A673 (cell line): ENCODE data around the gene TFDP1.

Experiments used
- EZH2 ChIP-seq: fragments of 200-600 bp; sonication (generic); IDR thresholded peaks from 2 replicates; pipeline ENCODE4 v1.6.1; 2017; ENCODE audit warnings: borderline replicate concordance, low read depth, mild to moderate bottlenecking, mixed read lengths, antibody characterized with exemption, low read length; ENCODE audit not compliant: poor library complexity, severe bottlenecking
- TF ChIP-seq, protein P1 (sequence below): fragments of 300-800, 200-600 bp; sonication (generic); conservative IDR thresholded peaks from 2 replicates; pipeline ENCODE4 v1.5.1; 2017; ENCODE audit warnings: low read depth, mild to moderate bottlenecking, antibody characterized with exemption, low read length, moderate library complexity, mixed read lengths

DNA sequence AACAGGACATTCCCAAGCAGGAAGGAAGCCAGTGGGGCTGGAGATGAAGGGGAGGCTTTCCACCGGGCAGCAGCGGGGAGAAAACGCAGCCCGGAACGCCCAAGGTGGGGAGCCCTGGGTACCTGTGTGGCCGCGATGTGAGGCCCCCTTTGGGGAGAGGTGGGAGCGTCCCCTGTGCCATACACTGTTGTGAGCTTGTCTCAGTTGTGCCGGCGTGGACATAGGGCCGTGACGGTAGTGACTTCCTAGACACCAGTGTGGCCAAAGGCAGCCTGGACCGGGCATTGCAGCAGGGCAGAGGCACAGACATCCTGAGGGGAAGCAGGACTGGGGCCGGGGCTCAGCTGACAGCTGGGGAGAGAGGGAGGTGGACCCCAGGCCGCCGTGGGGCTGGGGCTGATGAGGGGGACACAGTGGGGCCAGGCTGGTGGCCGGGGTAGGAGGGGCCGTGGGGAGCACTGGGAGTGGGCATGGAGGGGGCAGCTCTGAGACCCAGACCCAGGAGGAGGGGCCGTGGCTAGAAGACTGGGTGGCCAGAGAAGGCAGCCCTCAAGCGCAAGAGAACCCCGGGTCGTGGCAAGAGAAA lies 38.5 kb upstream of the TFDP1 start:
- TF ChIP-seq, protein P1, sequence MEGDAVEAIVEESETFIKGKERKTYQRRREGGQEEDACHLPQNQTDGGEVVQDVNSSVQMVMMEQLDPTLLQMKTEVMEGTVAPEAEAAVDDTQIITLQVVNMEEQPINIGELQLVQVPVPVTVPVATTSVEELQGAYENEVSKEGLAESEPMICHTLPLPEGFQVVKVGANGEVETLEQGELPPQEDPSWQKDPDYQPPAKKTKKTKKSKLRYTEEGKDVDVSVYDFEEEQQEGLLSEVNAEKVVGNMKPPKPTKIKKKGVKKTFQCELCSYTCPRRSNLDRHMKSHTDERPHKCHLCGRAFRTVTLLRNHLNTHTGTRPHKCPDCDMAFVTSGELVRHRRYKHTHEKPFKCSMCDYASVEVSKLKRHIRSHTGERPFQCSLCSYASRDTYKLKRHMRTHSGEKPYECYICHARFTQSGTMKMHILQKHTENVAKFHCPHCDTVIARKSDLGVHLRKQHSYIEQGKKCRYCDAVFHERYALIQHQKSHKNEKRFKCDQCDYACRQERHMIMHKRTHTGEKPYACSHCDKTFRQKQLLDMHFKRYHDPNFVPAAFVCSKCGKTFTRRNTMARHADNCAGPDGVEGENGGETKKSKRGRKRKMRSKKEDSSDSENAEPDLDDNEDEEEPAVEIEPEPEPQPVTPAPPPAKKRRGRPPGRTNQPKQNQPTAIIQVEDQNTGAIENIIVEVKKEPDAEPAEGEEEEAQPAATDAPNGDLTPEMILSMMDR = no peak
- TF ChIP-seq EZH2 = no peak
